Prostate gland (tissue), 2 donors: ENCODE data around the gene EHMT2.

Experiments used
- CTCF ChIP-seq, 4 experiments: fragments of 200-600 bp in 2 of 4; fragments of 450-650 bp in 2 of 4; sonication (generic) in 2 of 4; IDR thresholded peaks; 1 replicate in 3 of 4; 2 replicates in 1 of 4; pipeline ENCODE4 v1.5.1; 2016 to 2019; ENCODE audit warnings: antibody characterized with exemption in 4 of 4, mild to moderate bottlenecking in 2 of 4, moderate library complexity in 2 of 4
- POLR2A ChIP-seq: fragments of 450-650 bp; IDR thresholded peaks from one replicate; pipeline ENCODE4 v1.6.1; 2016; ENCODE audit warnings: antibody characterized with exemption, mild to moderate bottlenecking
- POLR2AphosphoS5 ChIP-seq: sonication (generic); formaldehyde crosslinking; IDR thresholded peaks from one replicate; pipeline ENCODE4 v1.6.1; 2017; ENCODE audit warnings: antibody characterized with exemption

GRCh38 chr6:31899882-31900722 is 2.6 kb upstream of the EHMT2 start:
- TF ChIP-seq CTCF (IDR thresholded peaks at IDR 0.05) = no peak
- TF ChIP-seq POLR2AphosphoS5 = no peak
- no peak for TF ChIP-seq POLR2A
